Measurements from ENCODE around the gene NEO1. TPM values are rescaled to one million over a fixed set of nuclear protein-coding genes. Genes with fewer than 3 reads are reported as not detected.

NEO1 gene
- total RNA-seq, 2 donors from 2014 or later: 108 to 130 TPM

DNA sequence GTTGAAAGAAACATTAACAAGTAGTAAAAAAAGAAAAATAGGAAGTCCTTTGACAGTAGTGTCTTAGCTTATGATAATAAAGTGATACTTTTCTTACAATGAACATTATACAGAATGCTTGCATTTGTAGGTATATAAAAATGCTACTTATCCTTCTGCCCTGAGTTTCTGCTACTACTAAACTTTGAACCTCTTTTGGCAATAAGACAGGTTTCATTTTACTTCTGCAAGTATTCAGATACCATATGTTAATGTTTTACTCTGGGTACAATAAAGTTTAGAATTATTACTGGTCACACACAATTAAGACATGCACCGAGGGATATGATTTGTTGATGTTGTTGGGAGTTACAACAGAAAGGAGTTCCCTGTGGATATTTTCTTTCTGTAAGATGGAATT, 57.9 kb downstream of the NEO1 start:
- no peak overlapping the region for H3K4me3 ChIP-seq

DNA sequence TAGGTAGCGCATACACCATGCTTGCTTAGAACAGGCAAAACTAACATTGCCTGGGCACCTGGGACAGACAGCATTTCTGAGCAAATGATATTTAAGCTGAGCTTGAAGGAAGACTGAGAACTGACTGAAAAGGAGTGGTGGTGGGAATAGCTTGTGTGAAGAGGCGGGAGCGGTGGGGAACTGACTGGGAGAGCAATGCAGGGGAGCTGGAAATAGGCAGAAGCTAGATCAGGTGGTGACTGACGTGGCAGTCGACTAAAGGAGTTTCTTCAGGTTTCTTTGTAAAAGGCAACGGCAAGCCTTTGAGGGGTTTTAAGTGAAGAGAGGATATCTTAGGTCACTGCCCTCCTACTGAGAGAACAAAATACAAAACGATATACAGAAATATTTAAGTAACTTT, 61.8 kb downstream of the NEO1 start:
- Histone ChIP-seq H3K27me3 (no peaks in the 10 kb centered on the region), H3K27ac (no peak overlapping the region), H3K9me3 (no peaks in the 10 kb centered on the region), H3K4me1 (no peaks in the 10 kb centered on the region), H3K9ac (ENCODE audit: low read depth in 2 of 2, low read length in 2 of 2) (no peak overlapping the region), H3K36me3 (no peaks in the 10 kb centered on the region), H3K4me3 (no peak overlapping the region)
- no peak for DNase-seq
- intact Hi-C loops (cut with DNase I): no loop called here
- TF ChIP-seq, protein P1, sequence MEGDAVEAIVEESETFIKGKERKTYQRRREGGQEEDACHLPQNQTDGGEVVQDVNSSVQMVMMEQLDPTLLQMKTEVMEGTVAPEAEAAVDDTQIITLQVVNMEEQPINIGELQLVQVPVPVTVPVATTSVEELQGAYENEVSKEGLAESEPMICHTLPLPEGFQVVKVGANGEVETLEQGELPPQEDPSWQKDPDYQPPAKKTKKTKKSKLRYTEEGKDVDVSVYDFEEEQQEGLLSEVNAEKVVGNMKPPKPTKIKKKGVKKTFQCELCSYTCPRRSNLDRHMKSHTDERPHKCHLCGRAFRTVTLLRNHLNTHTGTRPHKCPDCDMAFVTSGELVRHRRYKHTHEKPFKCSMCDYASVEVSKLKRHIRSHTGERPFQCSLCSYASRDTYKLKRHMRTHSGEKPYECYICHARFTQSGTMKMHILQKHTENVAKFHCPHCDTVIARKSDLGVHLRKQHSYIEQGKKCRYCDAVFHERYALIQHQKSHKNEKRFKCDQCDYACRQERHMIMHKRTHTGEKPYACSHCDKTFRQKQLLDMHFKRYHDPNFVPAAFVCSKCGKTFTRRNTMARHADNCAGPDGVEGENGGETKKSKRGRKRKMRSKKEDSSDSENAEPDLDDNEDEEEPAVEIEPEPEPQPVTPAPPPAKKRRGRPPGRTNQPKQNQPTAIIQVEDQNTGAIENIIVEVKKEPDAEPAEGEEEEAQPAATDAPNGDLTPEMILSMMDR (IDR thresholded peaks at IDR 0.05): no peak

More for the DNA sequence above, 57.9 kb downstream of the NEO1 start:
- H3K4me1 ChIP-seq: peaks cover 7% of the 10 kb centered on the region
- DNase-seq: no peak
- no peaks in the 10 kb centered on the region for H3K36me3 ChIP-seq
- intact Hi-C loops (cut with DNase I): no loop called here
- H3K9ac ChIP-seq (ENCODE audit: low read depth in 2 of 2, low read length in 2 of 2): no peak overlapping the region
- peak overlapping the region; percentile 65 for H3K27ac ChIP-seq
- H3K9me3 ChIP-seq: no peaks in the 10 kb centered on the region
- TF ChIP-seq, protein P1 (IDR thresholded peaks at IDR 0.05): no peak
- H3K27me3 ChIP-seq: no peaks in the 10 kb centered on the region

DNA sequence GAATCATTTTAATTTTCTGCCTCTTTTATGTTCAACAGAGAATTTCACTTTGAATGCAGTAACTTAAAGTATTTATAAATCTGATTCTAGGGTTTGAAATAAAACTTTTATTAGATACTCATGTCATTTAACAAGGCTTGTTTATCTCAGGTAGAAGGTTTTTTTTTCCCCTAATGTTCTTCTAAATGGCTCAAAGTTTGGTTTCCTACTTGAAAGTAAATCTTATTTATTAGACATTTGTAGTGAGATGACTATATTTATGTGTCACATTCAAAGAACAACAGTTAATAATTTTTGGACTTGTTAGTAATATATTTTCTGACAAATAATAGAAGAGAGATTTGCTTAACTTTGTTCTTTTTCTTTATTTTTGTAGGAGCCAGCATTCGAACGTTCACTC, 63.9 kb downstream of the NEO1 start:
- H3K27ac ChIP-seq: no peak overlapping the region
- H3K27me3 ChIP-seq: no peaks in the 10 kb centered on the region
- H3K9ac ChIP-seq (ENCODE audit: low read depth in 2 of 2, low read length in 2 of 2): no peak overlapping the region
- H3K36me3 ChIP-seq: no peaks in the 10 kb centered on the region
- TF ChIP-seq, protein P1 (IDR thresholded peaks at IDR 0.05): no peak
- no peak overlapping the region for H3K4me3 ChIP-seq
- intact Hi-C loops (cut with DNase I): no loop called here
- no peaks in the 10 kb centered on the region for H3K9me3 ChIP-seq
- peaks cover 9% of the 10 kb centered on the region for H3K4me1 ChIP-seq
- DNase-seq: no peak

DNA sequence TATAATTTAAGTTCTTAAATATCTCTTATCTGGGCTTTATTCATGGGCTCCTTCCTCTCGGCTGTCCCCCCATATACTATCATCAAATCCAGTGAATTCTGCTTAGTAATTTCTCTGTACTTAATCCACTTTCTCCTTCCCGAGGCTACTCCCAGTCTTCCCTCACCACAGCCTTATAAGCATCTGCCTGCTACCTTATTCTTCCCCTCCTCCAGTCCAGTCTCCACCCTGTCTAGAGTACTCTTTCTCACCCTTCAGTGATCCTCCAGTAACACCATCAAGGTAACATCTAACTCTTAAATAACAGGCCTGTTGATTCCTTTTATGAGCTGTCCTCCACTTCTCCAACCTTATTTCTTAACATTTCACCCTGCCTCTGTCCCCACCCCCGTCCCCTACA, 65.8 kb downstream of the NEO1 start:
- Histone ChIP-seq H3K36me3 (no peaks in the 10 kb centered on the region), H3K27me3 (no peaks in the 10 kb centered on the region), H3K9ac (ENCODE audit: low read depth in 2 of 2, low read length in 2 of 2) (no peak overlapping the region), H3K9me3 (no peaks in the 10 kb centered on the region), H3K4me3 (no peak overlapping the region), H3K27ac (no peak overlapping the region), H3K4me1 (peaks cover 9% of the 10 kb centered on the region)
- no peak for DNase-seq
- TF ChIP-seq, protein P1 (IDR thresholded peaks at IDR 0.05): no peak
- intact Hi-C loops (cut with DNase I): no loop called here

DNA sequence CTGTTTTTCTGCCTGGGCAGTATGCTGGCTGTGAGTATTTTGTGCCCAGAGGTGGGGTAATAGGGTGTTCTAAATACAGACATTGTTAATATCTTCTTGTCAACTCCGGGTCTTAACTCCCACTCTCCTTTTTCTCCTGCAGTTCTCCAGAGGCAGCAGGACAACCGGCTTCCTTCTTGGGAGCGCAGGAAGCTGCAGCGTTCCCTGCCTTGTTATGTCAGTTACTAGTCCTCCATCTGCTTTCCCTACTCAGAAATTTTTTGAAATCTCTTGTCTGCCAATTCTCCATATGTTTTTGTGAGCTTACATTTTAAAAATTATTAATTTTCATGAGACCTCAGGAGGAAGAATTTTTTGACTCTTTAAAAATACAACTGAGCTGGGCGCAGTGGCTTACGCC, 67.2 kb downstream of the NEO1 start:
- no peaks in the 10 kb centered on the region for H3K9me3 ChIP-seq
- intact Hi-C loops (cut with DNase I): no loop called here
- no peaks in the 10 kb centered on the region for H3K27me3 ChIP-seq
- H3K4me3 ChIP-seq: no peak overlapping the region
- TF ChIP-seq, protein P1 (IDR thresholded peaks at IDR 0.05): no peak
- no peak overlapping the region for H3K27ac ChIP-seq
- no peak for DNase-seq
- H3K9ac ChIP-seq (ENCODE audit: low read depth in 2 of 2, low read length in 2 of 2): no peak overlapping the region
- peaks cover 9% of the 10 kb centered on the region for H3K4me1 ChIP-seq
- H3K36me3 ChIP-seq: no peaks in the 10 kb centered on the region

DNA sequence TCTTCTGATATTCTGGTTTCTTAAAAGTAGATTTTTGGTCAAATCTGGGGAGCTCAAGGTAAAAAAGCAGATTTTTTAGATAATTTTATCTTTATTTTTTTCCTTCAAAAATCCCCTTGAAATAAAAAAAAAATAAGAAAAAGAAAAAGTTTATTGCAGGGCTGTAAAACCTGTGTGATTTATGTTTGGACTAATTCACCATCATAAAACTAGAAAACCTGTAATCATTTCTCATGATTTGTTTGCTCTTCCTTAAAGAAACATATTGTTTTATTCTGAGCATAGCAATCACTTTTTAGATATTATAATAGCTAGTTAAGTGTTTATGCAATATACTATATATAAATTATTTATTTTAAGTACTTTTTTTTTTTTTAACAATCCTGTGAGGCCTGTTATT, 68.0 kb downstream of the NEO1 start:
- DNase-seq: no peak
- H3K9me3 ChIP-seq: no peaks in the 10 kb centered on the region
- intact Hi-C loops (cut with DNase I): no loop called here

More for the DNA sequence above, 68.0 kb downstream of the NEO1 start:
- Histone ChIP-seq H3K27ac (no peak overlapping the region), H3K9ac (ENCODE audit: low read depth in 2 of 2, low read length in 2 of 2) (no peak overlapping the region), H3K4me3 (no peak overlapping the region), H3K36me3 (no peaks in the 10 kb centered on the region), H3K27me3 (no peaks in the 10 kb centered on the region), H3K4me1 (peaks cover 9% of the 10 kb centered on the region)
- TF ChIP-seq, protein P1 (IDR thresholded peaks at IDR 0.05): no peak

All from colonic mucosa (tissue), 4 donors.